GM12872 (cell line): Measurements from ENCODE around the gene TUBGCP4.

Experiments
- TF ChIP-seq, protein P1 (sequence below): IDR thresholded peaks from 3 replicates; pipeline ENCODE4 v1.5.1; 2011; ENCODE audit warnings: low read depth, mild to moderate bottlenecking, low read length, moderate library complexity; ENCODE audit not compliant: insufficient read depth

Gene TUBGCP4

DNA sequence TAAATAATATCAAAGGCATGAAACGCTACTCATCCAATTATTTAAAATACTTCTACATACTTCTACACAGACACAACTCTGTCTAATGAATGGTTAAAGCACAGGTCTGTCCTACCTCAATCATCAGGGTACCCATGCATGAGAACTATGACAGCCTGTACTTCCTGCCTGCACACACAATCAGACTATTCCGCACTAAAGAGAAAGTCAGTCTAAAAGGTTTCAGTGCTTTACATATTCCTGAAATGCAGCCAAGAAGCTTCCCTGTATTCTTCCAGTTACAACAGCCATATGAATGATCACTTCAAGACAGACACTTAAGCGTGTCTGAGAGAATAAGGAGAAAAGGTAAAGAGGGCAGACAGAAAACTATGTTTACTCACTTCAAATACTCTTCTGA is 58.8 kb downstream of the TUBGCP4 start:
- TF ChIP-seq, protein P1, sequence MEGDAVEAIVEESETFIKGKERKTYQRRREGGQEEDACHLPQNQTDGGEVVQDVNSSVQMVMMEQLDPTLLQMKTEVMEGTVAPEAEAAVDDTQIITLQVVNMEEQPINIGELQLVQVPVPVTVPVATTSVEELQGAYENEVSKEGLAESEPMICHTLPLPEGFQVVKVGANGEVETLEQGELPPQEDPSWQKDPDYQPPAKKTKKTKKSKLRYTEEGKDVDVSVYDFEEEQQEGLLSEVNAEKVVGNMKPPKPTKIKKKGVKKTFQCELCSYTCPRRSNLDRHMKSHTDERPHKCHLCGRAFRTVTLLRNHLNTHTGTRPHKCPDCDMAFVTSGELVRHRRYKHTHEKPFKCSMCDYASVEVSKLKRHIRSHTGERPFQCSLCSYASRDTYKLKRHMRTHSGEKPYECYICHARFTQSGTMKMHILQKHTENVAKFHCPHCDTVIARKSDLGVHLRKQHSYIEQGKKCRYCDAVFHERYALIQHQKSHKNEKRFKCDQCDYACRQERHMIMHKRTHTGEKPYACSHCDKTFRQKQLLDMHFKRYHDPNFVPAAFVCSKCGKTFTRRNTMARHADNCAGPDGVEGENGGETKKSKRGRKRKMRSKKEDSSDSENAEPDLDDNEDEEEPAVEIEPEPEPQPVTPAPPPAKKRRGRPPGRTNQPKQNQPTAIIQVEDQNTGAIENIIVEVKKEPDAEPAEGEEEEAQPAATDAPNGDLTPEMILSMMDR: no peak

DNA sequence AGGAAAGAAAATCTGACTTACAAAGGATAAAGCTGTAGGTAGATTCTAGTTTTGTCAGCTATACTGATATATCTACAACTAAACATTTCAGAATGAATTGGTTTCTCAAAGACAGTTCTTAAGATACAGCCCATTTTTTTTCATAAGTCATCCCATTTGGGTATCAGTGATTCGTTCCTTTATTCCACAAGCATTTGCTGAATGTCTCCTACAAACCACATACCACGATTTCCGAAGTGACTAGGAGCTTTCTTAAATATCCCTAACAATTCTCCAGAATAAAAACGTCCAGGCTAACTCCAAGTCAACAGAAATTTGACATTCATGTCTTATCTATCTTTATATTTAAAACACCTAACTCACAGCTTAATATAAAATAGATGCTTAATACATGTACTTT is 62.3 kb downstream of the TUBGCP4 start:
- TF ChIP-seq, protein P1: no peak

DNA sequence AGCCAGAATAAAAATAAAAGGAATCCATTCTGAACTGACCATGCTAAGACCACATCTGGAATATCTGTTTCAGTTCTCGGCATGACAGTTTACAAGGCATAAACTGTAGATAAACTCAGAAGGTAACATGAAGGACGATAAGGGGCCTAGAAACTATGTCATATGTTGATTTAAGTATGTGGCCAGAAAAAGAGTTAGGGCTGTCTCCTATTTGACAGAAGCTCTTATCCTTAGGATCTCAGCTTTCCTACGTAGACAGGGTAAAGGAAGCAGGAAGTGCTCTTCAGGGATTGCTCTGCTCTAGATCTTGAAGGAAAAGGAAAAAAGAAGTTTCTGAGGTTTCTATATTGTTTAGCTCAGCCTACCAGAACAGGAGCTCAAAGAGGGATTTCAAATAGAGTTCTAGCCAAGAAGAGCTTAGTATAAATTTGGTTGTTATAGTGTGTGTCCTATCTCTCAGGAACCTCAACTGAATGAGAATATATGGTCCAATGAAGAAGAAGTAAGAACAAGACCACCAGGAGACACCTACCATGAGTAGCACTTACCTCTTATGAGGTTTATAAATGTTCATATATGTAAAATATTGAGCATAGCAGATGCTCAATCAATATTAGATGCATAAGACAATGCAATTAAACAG is 62.9 kb downstream of the TUBGCP4 start:
- TF ChIP-seq, protein P1: no peak

DNA sequence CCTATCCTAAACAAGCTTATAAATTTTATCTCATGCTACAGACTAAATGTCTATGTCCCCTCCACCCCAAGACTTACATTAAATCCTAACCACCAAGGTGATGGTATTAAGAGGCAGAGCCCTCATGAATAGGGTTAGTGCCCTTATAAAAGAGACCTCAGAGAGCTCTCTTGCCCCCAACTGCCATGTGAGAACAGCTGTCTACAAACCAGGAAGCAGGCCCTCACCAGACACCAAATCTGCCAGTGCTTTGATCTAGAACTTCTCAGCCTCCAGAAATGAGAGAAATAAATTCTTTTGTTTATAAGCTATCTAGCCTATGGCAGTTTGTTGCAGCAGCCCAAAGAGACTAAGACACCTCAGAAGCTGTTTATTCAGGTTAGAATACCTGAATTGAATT is 63.5 kb downstream of the TUBGCP4 start:
- TF ChIP-seq, protein P1: no peak

DNA sequence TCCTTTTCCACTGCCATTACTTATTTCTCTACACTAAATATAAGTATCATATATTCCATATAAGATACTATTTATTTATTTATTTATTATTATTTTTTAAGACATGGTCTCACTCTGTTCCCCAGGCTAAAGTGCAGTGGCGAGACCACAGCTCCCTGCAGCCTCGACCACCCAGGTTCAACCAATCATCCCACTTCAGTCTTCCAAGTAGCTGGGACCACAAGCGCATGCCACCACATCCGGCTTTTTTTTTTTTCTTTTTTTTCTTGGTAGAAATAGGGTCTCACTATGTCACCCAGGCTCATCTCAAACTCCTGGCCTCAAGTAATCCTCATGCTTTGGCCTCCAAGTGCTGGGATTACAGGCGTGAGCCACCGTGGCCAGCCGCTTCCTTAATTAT is 65.5 kb downstream of the TUBGCP4 start:
- TF ChIP-seq, protein P1: no peak

DNA sequence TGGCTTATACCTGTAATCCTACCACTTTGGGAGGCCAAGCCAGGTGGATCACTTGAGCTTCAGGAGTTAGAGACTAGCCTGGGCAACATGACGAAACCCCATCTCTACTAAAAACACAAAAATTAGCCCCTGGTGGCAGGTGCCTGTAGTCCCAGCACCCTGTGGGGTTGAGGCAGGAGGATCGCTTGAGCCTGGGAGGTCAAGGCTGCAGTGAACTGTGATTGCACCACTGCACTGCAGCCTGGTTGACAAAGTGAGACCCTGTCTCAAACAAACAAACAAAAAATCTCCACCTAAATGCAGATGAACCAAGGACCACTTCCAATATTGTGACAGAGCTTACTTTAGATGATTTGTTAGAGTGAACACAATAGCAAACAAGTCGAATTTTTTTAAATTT is 68.4 kb downstream of the TUBGCP4 start:
- TF ChIP-seq, protein P1: no peak

DNA sequence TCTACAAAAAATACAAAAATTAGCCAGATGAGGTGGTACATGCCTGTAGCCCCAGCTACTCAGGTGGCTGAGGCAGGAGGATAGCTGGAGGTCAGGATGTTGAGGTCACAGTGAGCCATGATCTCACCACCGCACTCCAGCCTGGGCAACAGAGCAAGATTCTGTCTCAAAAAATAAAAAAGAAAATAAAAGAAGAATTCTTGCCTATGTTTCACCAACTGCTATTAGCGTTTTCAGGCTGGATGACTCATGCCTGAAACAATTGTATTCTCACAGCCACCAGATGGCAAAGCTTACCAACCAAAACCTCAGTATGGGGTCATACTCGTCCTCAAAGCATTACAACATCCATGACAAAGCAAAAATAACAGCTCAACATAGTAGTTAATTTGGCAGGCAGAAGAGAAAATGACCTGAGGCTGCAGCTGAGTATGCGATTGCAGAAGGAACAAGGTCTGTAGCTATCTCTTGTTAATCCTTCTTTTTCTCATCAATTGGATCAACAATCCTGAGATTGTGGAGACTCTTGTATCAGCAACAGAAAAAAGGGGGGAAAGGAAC is 69.9 kb downstream of the TUBGCP4 start:
- TF ChIP-seq, protein P1: peak; percentile 37; the same call in 2 of the 3 replicates
